GM12891 (cell line): ENCODE results near the gene PPARG.

Source experiments
- PAX5 ChIP-seq: IDR thresholded peaks from 2 replicates; pipeline ENCODE4 v1.6.1; 2011; ENCODE audit warnings: low read length, moderate library complexity, mild to moderate bottlenecking; ENCODE audit not compliant: insufficient read depth, severe bottlenecking
- POLR2A ChIP-seq: IDR thresholded peaks from 2 replicates; pipeline ENCODE4 v1.6.1; 2011; ENCODE audit warnings: low read depth, low read length, control low read depth
- POLR2AphosphoS5 ChIP-seq: IDR thresholded peaks from 2 replicates; pipeline ENCODE4 v1.6.1; 2011; ENCODE audit warnings: low read depth, low read length, control low read depth
- POU2F2 ChIP-seq: IDR thresholded peaks from 2 replicates; pipeline ENCODE4 v1.6.1; 2011; ENCODE audit warnings: low read depth, mild to moderate bottlenecking, control low read depth, low read length, moderate library complexity
- TAF1 ChIP-seq: IDR thresholded peaks from 2 replicates; pipeline ENCODE4 v1.6.1; 2011; ENCODE audit warnings: low read depth, low read length, control low read depth

GRCh38 chr3:12268049-12268735 lies 20.7 kb upstream of the PPARG start:
- no peak for TF ChIP-seq POLR2AphosphoS5
- TF ChIP-seq TAF1, result no peak
- no peak for TF ChIP-seq POLR2A
- TF ChIP-seq PAX5, result no peak
- TF ChIP-seq POU2F2, result no peak
